ENCODE results near the gene NLGN1. TPM values are rescaled to one million over a fixed set of nuclear protein-coding genes. Genes with fewer than 3 reads are reported as not detected.
"Not testable (repeated sequence)": the region's sequence is repeated elsewhere in the genome, so short reads cannot be mapped to it uniquely, and the experiment has no call there.

NLGN1 gene
- total RNA-seq, 1 donor from 2014 or later = not detected

DNA sequence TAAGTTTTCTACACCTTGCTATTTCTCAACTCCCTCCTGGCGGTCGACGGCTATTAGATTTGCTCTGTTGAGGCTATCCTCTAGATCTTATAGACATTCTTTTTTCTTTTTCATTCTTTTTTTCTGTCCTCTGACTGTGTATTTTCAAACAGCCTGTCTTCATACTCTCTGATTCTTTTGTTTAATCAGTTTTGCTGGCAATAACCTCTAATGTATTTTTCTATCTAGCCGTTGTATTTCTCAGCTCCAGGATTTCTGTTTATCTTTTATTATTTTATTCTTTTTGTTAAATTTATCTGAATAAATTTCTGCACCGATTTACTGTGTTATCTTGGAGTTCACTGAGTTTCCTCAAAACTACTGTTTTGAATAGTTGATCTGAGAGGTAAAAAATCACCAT lies 31.5 kb downstream of the NLGN1 start:
- Mint-ChIP-seq H3K27ac (ENCODE audit: unreplicated experiment) (no peak overlapping the region), H3K27me3 (ENCODE audit: low read depth) (peaks cover 3% of the 10 kb centered on the region), H3K36me3 (ENCODE audit: low read depth) (peaks cover 1% of the 10 kb centered on the region), H3K4me1 (ENCODE audit: low read depth) (no peaks in the 10 kb centered on the region), H3K9me3 (ENCODE audit: low read depth) (peaks cover 46% of the 10 kb centered on the region), H3K4me3 (ENCODE audit: unreplicated experiment) (no peak overlapping the region)
- no peak for DNase-seq (ENCODE audit: low spot score)
- TF ChIP-seq, protein P1, sequence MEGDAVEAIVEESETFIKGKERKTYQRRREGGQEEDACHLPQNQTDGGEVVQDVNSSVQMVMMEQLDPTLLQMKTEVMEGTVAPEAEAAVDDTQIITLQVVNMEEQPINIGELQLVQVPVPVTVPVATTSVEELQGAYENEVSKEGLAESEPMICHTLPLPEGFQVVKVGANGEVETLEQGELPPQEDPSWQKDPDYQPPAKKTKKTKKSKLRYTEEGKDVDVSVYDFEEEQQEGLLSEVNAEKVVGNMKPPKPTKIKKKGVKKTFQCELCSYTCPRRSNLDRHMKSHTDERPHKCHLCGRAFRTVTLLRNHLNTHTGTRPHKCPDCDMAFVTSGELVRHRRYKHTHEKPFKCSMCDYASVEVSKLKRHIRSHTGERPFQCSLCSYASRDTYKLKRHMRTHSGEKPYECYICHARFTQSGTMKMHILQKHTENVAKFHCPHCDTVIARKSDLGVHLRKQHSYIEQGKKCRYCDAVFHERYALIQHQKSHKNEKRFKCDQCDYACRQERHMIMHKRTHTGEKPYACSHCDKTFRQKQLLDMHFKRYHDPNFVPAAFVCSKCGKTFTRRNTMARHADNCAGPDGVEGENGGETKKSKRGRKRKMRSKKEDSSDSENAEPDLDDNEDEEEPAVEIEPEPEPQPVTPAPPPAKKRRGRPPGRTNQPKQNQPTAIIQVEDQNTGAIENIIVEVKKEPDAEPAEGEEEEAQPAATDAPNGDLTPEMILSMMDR (IDR thresholded peaks at IDR 0.05) = no peak

DNA sequence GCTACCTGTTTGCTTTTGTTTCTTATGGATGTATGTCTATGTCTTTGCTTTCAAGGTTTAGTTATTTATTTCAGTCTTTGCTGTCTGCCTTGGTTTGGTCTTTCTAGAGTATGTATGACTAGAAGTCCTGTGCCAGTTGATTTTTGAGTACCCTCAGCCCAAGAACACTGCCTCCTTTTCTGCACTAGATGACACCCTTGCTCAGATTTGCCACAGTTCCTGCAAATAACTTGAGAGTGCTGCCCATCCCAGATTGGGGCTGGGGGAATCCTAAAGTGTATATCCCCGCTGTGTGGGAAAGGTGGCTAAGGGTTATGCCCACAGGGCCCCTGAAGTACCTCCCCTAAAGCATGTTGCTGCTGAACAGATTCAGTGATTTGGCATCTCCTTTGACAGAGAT lies 32.0 kb downstream of the NLGN1 start:
- peaks cover 46% of the 10 kb centered on the region for H3K9me3 Mint-ChIP-seq (ENCODE audit: low read depth)
- peaks cover 1% of the 10 kb centered on the region for H3K36me3 Mint-ChIP-seq (ENCODE audit: low read depth)
- DNase-seq (ENCODE audit: low spot score) = no peak
- no peak overlapping the region for H3K27ac Mint-ChIP-seq (ENCODE audit: unreplicated experiment)
- H3K4me1 Mint-ChIP-seq (ENCODE audit: low read depth) = no peaks in the 10 kb centered on the region
- TF ChIP-seq, protein P1 (IDR thresholded peaks at IDR 0.05) = no peak
- peaks cover 3% of the 10 kb centered on the region for H3K27me3 Mint-ChIP-seq (ENCODE audit: low read depth)
- no peak overlapping the region for H3K4me3 Mint-ChIP-seq (ENCODE audit: unreplicated experiment)

DNA sequence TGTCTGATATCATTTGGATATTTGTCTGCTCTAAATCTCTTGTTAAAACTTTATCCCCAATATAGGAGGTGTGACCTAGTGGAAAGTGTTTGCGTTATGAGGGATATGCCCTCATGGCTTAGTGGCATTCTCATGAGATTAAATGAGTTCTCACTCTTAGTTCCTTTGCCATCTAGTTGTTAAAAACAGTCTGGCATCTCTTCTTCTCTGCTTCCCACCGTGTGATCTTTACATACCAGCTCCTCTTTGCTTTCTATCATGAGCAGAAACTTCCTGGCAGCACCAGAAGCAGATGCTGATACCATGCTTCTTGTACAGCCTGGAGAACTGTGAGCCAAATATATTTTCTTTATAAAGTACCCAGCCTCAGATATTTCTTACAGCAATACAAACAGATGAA lies 33.0 kb downstream of the NLGN1 start:
- Mint-ChIP-seq H3K4me1 (ENCODE audit: low read depth) (no peaks in the 10 kb centered on the region), H3K27ac (ENCODE audit: unreplicated experiment) (no peak overlapping the region), H3K4me3 (ENCODE audit: unreplicated experiment) (no peak overlapping the region), H3K27me3 (ENCODE audit: low read depth) (peaks cover 3% of the 10 kb centered on the region), H3K9me3 (ENCODE audit: low read depth) (peaks cover 38% of the 10 kb centered on the region), H3K36me3 (ENCODE audit: low read depth) (peaks cover 1% of the 10 kb centered on the region)
- no peak for DNase-seq (ENCODE audit: low spot score)
- TF ChIP-seq, protein P1 (IDR thresholded peaks at IDR 0.05) = no peak

DNA sequence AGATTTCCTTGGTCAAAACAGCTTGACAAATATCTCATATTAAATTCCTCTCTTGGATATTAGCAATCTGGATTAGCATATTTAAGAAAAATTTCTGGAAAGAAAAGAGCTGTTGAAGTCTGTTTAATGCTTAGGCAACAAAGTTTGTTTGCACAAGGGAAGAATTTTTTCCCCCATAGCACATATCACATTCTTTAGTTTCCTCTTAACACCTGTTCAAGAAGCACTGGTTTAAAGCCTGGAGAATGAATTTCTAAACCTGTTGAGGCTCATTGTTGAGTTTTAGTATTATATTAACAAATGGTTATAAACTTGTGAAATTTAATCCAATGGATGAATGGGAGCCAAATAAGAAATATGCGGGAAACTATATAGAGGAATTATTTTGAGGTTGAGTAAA lies 41.5 kb downstream of the NLGN1 start:
- Mint-ChIP-seq H3K27ac (ENCODE audit: unreplicated experiment) (no peak overlapping the region), H3K36me3 (ENCODE audit: low read depth) (no peaks in the 10 kb centered on the region), H3K4me1 (ENCODE audit: low read depth) (no peaks in the 10 kb centered on the region), H3K9me3 (ENCODE audit: low read depth) (no peaks in the 10 kb centered on the region), H3K4me3 (ENCODE audit: unreplicated experiment) (no peak overlapping the region), H3K27me3 (ENCODE audit: low read depth) (no peaks in the 10 kb centered on the region)
- TF ChIP-seq, protein P1 (IDR thresholded peaks at IDR 0.05) = no peak
- no peak for DNase-seq (ENCODE audit: low spot score)

DNA sequence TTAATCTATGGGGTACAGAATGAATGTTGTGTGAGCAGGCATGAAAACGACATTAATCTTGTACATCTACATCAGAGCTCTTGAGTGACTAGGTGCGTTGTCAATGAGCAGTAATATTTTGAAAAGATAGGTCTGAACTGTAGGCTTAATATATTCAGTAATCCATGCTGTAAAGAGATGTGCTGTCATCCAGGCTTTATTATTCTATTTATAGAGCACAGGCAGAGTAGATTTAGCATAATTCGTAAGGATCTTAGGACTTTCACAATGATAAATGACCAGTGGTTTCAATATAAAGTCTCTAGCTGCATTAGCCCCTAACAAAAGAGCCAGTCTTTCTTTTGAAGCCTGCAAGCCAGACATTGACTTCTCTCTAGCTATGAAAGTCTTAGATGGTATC lies 43.0 kb downstream of the NLGN1 start:
- Mint-ChIP-seq H3K4me1 (ENCODE audit: low read depth) (no peaks in the 10 kb centered on the region), H3K36me3 (ENCODE audit: low read depth) (no peaks in the 10 kb centered on the region), H3K9me3 (ENCODE audit: low read depth) (no peaks in the 10 kb centered on the region), H3K4me3 (ENCODE audit: unreplicated experiment) (no peak overlapping the region), H3K27ac (ENCODE audit: unreplicated experiment) (no peak overlapping the region), H3K27me3 (ENCODE audit: low read depth) (no peaks in the 10 kb centered on the region)
- TF ChIP-seq, protein P1 (IDR thresholded peaks at IDR 0.05) = no peak
- no peak for DNase-seq (ENCODE audit: low spot score)

DNA sequence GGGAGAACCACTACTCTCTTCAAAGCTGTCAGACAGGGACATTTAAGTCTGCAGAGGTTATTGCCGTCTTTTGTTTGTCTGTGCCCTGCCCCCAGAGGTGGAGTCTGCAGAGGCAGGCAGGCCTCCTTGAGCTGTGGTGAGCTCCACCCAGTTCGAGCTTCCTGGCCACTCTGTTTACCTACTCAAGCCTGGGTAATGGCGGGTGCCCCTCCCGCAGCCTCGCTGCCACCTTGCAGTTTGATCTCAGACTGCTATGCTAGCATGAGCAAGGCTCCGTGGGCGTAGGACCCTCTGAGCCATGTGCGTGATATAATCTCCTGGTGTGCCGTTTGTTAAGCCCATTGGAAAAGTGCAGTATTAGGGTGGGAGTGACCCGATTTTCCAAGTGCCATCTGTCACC lies 54.0 kb downstream of the NLGN1 start:
- H3K27ac Mint-ChIP-seq (ENCODE audit: unreplicated experiment); H3K4me1 Mint-ChIP-seq (ENCODE audit: low read depth); H3K27me3 Mint-ChIP-seq (ENCODE audit: low read depth); H3K4me3 Mint-ChIP-seq (ENCODE audit: unreplicated experiment); H3K36me3 Mint-ChIP-seq (ENCODE audit: low read depth): not testable (repeated sequence)
- H3K9me3 Mint-ChIP-seq (ENCODE audit: low read depth) = peaks cover 33% of the 10 kb centered on the region
- peak; percentile 60 for DNase-seq (ENCODE audit: low spot score)
